ENCODE measurements around the gene PPP1R3D. TPM values are rescaled to one million over a fixed set of nuclear protein-coding genes. Genes with fewer than 3 reads are reported as not detected.

PPP1R3D gene
- total RNA-seq, 1 donor from 2014 or later: 5.8 TPM

- DNase-seq (ENCODE audit: low read depth) (no peak), FAIRE-seq (no peak)
- no peaks in the 10 kb centered on the region for H3K9me3 ChIP-seq (ENCODE audit: insufficient read depth, low read depth, low read length)
- H3K4me1 Mint-ChIP-seq (ENCODE audit: low read depth, unreplicated experiment): no peaks in the 10 kb centered on the region
- no peak overlapping the region for H3K9ac ChIP-seq (ENCODE audit: low read length)
- no peak overlapping the region for H3K27ac Mint-ChIP-seq (ENCODE audit: unreplicated experiment)
- H3K36me3 ChIP-seq (ENCODE audit: insufficient read depth, low read length): no peaks in the 10 kb centered on the region
- H3K27me3 Mint-ChIP-seq (ENCODE audit: low read depth, unreplicated experiment): no peaks in the 10 kb centered on the region
- H3K27ac ChIP-seq (ENCODE audit: low read depth, low read length): no peak overlapping the region
- no peaks in the 10 kb centered on the region for H4K20me1 ChIP-seq (ENCODE audit: insufficient read depth, low read length)
- no peaks in the 10 kb centered on the region for H3K79me2 ChIP-seq (ENCODE audit: insufficient read depth, low read length)
- no peak overlapping the region for H2AFZ ChIP-seq (ENCODE audit: low read depth, low read length)
- H3K4me3 ChIP-seq (ENCODE audit: insufficient read depth, low read depth, low read length): no peak overlapping the region
- H3K4me2 ChIP-seq (ENCODE audit: low read length): no peak overlapping the region
- H3K27me3 ChIP-seq (ENCODE audit: insufficient read depth, low read length): no peaks in the 10 kb centered on the region
- H3K4me3 Mint-ChIP-seq (ENCODE audit: unreplicated experiment): no peak overlapping the region
- TF ChIP-seq, protein P1, sequence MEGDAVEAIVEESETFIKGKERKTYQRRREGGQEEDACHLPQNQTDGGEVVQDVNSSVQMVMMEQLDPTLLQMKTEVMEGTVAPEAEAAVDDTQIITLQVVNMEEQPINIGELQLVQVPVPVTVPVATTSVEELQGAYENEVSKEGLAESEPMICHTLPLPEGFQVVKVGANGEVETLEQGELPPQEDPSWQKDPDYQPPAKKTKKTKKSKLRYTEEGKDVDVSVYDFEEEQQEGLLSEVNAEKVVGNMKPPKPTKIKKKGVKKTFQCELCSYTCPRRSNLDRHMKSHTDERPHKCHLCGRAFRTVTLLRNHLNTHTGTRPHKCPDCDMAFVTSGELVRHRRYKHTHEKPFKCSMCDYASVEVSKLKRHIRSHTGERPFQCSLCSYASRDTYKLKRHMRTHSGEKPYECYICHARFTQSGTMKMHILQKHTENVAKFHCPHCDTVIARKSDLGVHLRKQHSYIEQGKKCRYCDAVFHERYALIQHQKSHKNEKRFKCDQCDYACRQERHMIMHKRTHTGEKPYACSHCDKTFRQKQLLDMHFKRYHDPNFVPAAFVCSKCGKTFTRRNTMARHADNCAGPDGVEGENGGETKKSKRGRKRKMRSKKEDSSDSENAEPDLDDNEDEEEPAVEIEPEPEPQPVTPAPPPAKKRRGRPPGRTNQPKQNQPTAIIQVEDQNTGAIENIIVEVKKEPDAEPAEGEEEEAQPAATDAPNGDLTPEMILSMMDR (IDR thresholded peaks at IDR 0.05; ENCODE audit: insufficient read depth, low read depth, low read length): no peak
- no peak for TF ChIP-seq EZH2 (IDR thresholded peaks at IDR 0.05; ENCODE audit: insufficient read depth, low read length)
- H3K4me1 ChIP-seq (ENCODE audit: insufficient read depth, low read length): no peaks in the 10 kb centered on the region
- H3K36me3 Mint-ChIP-seq (ENCODE audit: low read depth, unreplicated experiment): no peaks in the 10 kb centered on the region
- H3K9me3 Mint-ChIP-seq (ENCODE audit: unreplicated experiment): no peaks in the 10 kb centered on the region
These were observed 32.1 kb upstream of the PPP1R3D start for GRCh38 chr20:59972037-59972801.

GRCh38 chr20:59971428-59971827 lies 31.3 kb upstream of the PPP1R3D start:
- no peaks in the 10 kb centered on the region for H3K27me3 ChIP-seq (ENCODE audit: insufficient read depth, low read length)
- no peak overlapping the region for H3K4me3 ChIP-seq (ENCODE audit: insufficient read depth, low read depth, low read length)
- no peak overlapping the region for H3K27ac ChIP-seq (ENCODE audit: low read depth, low read length)
- no peaks in the 10 kb centered on the region for H3K9me3 Mint-ChIP-seq (ENCODE audit: unreplicated experiment)
- FAIRE-seq (no peak), DNase-seq (ENCODE audit: low read depth) (no peak)
- H2AFZ ChIP-seq (ENCODE audit: low read depth, low read length): no peak overlapping the region
- H3K9ac ChIP-seq (ENCODE audit: low read length): no peak overlapping the region
- H3K36me3 Mint-ChIP-seq (ENCODE audit: low read depth, unreplicated experiment): no peaks in the 10 kb centered on the region
- H4K20me1 ChIP-seq (ENCODE audit: insufficient read depth, low read length): no peaks in the 10 kb centered on the region
- no peaks in the 10 kb centered on the region for H3K4me1 Mint-ChIP-seq (ENCODE audit: low read depth, unreplicated experiment)
- no peak for TF ChIP-seq EZH2 (IDR thresholded peaks at IDR 0.05; ENCODE audit: insufficient read depth, low read length)
- TF ChIP-seq, protein P1 (IDR thresholded peaks at IDR 0.05; ENCODE audit: insufficient read depth, low read depth, low read length): no peak
- no peak overlapping the region for H3K4me3 Mint-ChIP-seq (ENCODE audit: unreplicated experiment)
- H3K27me3 Mint-ChIP-seq (ENCODE audit: low read depth, unreplicated experiment): no peaks in the 10 kb centered on the region
- H3K9me3 ChIP-seq (ENCODE audit: insufficient read depth, low read depth, low read length): no peaks in the 10 kb centered on the region
- no peaks in the 10 kb centered on the region for H3K79me2 ChIP-seq (ENCODE audit: insufficient read depth, low read length)
- no peak overlapping the region for H3K4me2 ChIP-seq (ENCODE audit: low read length)
- H3K27ac Mint-ChIP-seq (ENCODE audit: unreplicated experiment): no peak overlapping the region
- H3K36me3 ChIP-seq (ENCODE audit: insufficient read depth, low read length): no peaks in the 10 kb centered on the region
- H3K4me1 ChIP-seq (ENCODE audit: insufficient read depth, low read length): no peaks in the 10 kb centered on the region

DNA sequence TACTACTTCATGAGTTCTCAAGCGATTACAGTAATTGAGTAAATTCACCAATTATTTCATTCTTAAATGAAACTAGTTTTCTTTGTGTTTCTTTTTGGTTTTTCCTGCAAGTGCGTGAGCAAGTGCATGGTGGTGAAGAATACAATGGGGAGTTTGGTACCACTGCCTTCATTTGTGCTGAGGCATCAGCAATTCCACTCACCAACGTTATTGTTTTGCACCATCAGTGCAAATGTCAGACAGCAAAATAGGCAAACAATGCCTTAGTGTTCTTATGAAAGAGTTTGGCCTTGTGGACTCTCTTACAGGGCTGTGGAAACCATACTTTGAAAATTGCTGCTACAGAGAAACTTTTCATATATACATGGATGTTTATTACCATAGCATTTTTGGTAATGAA lies 26.3 kb upstream of the PPP1R3D start:
- H3K4me3 ChIP-seq (ENCODE audit: insufficient read depth, low read depth, low read length): no peak overlapping the region
- no peak overlapping the region for H3K4me2 ChIP-seq (ENCODE audit: low read length)
- Mint-ChIP-seq H3K4me3 (ENCODE audit: unreplicated experiment) (no peak overlapping the region), H3K9me3 (ENCODE audit: unreplicated experiment) (no peaks in the 10 kb centered on the region), H3K4me1 (ENCODE audit: low read depth, unreplicated experiment) (no peaks in the 10 kb centered on the region), H3K36me3 (ENCODE audit: low read depth, unreplicated experiment) (no peaks in the 10 kb centered on the region), H3K27me3 (ENCODE audit: low read depth, unreplicated experiment) (peaks cover 2% of the 10 kb centered on the region), H3K27ac (ENCODE audit: unreplicated experiment) (no peak overlapping the region)
- H3K36me3 ChIP-seq (ENCODE audit: insufficient read depth, low read length): no peaks in the 10 kb centered on the region
- no peak overlapping the region for H3K9ac ChIP-seq (ENCODE audit: low read length)
- no peaks in the 10 kb centered on the region for H3K79me2 ChIP-seq (ENCODE audit: insufficient read depth, low read length)
- no peak overlapping the region for H2AFZ ChIP-seq (ENCODE audit: low read depth, low read length)
- no peak overlapping the region for H3K27ac ChIP-seq (ENCODE audit: low read depth, low read length)
- H3K4me1 ChIP-seq (ENCODE audit: insufficient read depth, low read length): no peaks in the 10 kb centered on the region
- no peaks in the 10 kb centered on the region for H3K27me3 ChIP-seq (ENCODE audit: insufficient read depth, low read length)
- DNase-seq (ENCODE audit: low read depth): no peak
- FAIRE-seq: no peak
- no peaks in the 10 kb centered on the region for H3K9me3 ChIP-seq (ENCODE audit: insufficient read depth, low read depth, low read length)
- no peaks in the 10 kb centered on the region for H4K20me1 ChIP-seq (ENCODE audit: insufficient read depth, low read length)
- no peak for TF ChIP-seq EZH2 (IDR thresholded peaks at IDR 0.05; ENCODE audit: insufficient read depth, low read length)
- TF ChIP-seq, protein P1 (IDR thresholded peaks at IDR 0.05; ENCODE audit: insufficient read depth, low read depth, low read length): no peak

Data from astrocyte (in vitro differentiated cells and primary cell).